NCI-H1092 (cell line): ENCODE results near the gene POLDIP3.

Experiments
- DNase-seq: peaks from one replicate; lab custom pipeline; 2025; lab: John Stamatoyannopoulos, UW

Gene POLDIP3

GRCh38 chr22:42641801-42642413, 27.2 kb upstream of the POLDIP3 start:
- no peak for DNase-seq

GRCh38 chr22:42639541-42640241, 25.0 kb upstream of the POLDIP3 start:
- no peak for DNase-seq

GRCh38 chr22:42637555-42637954, 22.9 kb upstream of the POLDIP3 start:
- no peak for DNase-seq

- no peak for DNase-seq
Measured at GRCh38 chr22:42636506-42636905, 21.8 kb upstream of the POLDIP3 start.

- DNase-seq, result no peak
Measured at GRCh38 chr22:42635531-42635930, 20.8 kb upstream of the POLDIP3 start.

- no peak for DNase-seq
Measured at GRCh38 chr22:42633013-42633412, 18.3 kb upstream of the POLDIP3 start.

- no peak for DNase-seq
Measured at GRCh38 chr22:42632096-42632495, 17.4 kb upstream of the POLDIP3 start.

GRCh38 chr22:42630901-42631602, 16.4 kb upstream of the POLDIP3 start:
- DNase-seq, result no peak

GRCh38 chr22:42630211-42630610, 15.5 kb upstream of the POLDIP3 start:
- DNase-seq, result no peak

- DNase-seq, result no peak
Measured at GRCh38 chr22:42627981-42628380, 13.3 kb upstream of the POLDIP3 start.

- DNase-seq, result no peak
Measured at GRCh38 chr22:42626951-42627625, 12.4 kb upstream of the POLDIP3 start.

GRCh38 chr22:42626431-42626830, 11.7 kb upstream of the POLDIP3 start:
- no peak for DNase-seq

GRCh38 chr22:42625416-42625815, 10.7 kb upstream of the POLDIP3 start:
- DNase-seq, result no peak

GRCh38 chr22:42624551-42625106, 9.9 kb upstream of the POLDIP3 start:
- DNase-seq, result no peak

- no peak for DNase-seq
Measured at GRCh38 chr22:42623756-42624441, 9.2 kb upstream of the POLDIP3 start.

- no peak for DNase-seq
Measured at GRCh38 chr22:42623301-42623751, 8.6 kb upstream of the POLDIP3 start.

GRCh38 chr22:42622061-42622710, 7.5 kb upstream of the POLDIP3 start:
- DNase-seq, result no peak

- no peak for DNase-seq
Measured at GRCh38 chr22:42621505-42622002, 6.9 kb upstream of the POLDIP3 start.

GRCh38 chr22:42620084-42620483, 5.4 kb upstream of the POLDIP3 start:
- DNase-seq, result no peak

GRCh38 chr22:42619261-42620063, 4.8 kb upstream of the POLDIP3 start:
- DNase-seq, result no peak
